Uterus (tissue), 2 donors: ENCODE results near the gene CTBP1.

ENCODE experiments used
- CTCF ChIP-seq, 4 experiments: fragments of 200-600 bp in 2 of 4; fragments of 450-650 bp in 2 of 4; sonication (generic) in 2 of 4; IDR thresholded peaks; one replicate each; pipeline ENCODE4 v1.5.1; 2016 to 2019; ENCODE audit warnings: antibody characterized with exemption in 4 of 4, mild to moderate bottlenecking in 2 of 4, moderate library complexity in 1 of 4
- POLR2A ChIP-seq, 2 donors: fragments of 450-650 bp; IDR thresholded peaks; one replicate each; pipeline ENCODE4 v1.6.1; 2016; ENCODE audit warnings: antibody characterized with exemption in 2 of 2, mild to moderate bottlenecking in 1 of 2, moderate library complexity in 1 of 2

- TF ChIP-seq CTCF (IDR thresholded peaks at IDR 0.05) = no peak
- no peak for TF ChIP-seq POLR2A (IDR thresholded peaks at IDR 0.05)
Observed at GRCh38 chr4:1195109-1195671, 53.7 kb downstream of the CTBP1 start.
